Measurements from ENCODE around the gene HMGN3.

- TF ChIP-seq, protein P1, sequence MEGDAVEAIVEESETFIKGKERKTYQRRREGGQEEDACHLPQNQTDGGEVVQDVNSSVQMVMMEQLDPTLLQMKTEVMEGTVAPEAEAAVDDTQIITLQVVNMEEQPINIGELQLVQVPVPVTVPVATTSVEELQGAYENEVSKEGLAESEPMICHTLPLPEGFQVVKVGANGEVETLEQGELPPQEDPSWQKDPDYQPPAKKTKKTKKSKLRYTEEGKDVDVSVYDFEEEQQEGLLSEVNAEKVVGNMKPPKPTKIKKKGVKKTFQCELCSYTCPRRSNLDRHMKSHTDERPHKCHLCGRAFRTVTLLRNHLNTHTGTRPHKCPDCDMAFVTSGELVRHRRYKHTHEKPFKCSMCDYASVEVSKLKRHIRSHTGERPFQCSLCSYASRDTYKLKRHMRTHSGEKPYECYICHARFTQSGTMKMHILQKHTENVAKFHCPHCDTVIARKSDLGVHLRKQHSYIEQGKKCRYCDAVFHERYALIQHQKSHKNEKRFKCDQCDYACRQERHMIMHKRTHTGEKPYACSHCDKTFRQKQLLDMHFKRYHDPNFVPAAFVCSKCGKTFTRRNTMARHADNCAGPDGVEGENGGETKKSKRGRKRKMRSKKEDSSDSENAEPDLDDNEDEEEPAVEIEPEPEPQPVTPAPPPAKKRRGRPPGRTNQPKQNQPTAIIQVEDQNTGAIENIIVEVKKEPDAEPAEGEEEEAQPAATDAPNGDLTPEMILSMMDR (IDR thresholded peaks at IDR 0.05): no peak
- TF ChIP-seq USF1 (IDR thresholded peaks at IDR 0.05; ENCODE audit: borderline replicate concordance, low read depth): no peak
Observed at GRCh38 chr6:79239536-79240168, 5.2 kb upstream of the HMGN3 start.
